NCI-H2081 treated with DMSO at 0.1 percent for 48 hours (cell line): ENCODE results near the gene C4B.
"Not testable (repeated sequence)": the region's sequence is repeated elsewhere in the genome, so short reads cannot be mapped to it uniquely, and the experiment has no call there.

Experiments
- DNase-seq: peaks from one replicate; lab custom pipeline; 2025; lab: John Stamatoyannopoulos, UW

Gene C4B

DNA sequence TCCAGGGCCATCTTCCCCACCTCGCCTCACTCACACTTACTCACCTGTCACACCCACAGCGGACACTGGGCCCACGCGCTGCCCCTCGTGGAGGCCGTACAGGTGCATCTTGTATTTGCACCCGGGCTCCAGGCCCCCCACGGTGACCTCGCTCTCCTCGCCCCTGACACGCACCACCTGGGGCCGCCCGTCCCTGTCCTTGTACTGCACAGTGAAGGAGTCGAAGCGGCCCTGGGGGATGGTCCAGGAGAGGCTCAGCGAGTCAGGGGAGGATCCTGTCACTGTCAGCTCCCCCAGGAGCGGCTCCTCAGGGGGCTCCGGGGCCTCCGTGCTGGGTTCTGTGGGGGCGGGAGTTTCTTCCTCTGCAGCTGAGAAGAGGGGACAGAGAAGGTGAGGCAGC is 38.0 kb downstream of the C4B start:
- DNase-seq, result not testable (repeated sequence)

GRCh38 chr6:32053314-32053713 is 38.7 kb downstream of the C4B start:
- DNase-seq, result not testable (repeated sequence)

GRCh38 chr6:32055756-32056155 is 41.2 kb downstream of the C4B start:
- not testable (repeated sequence) for DNase-seq

- no peak for DNase-seq
These were observed 41.7 kb downstream of the C4B start for GRCh38 chr6:32056254-32056653.

DNA sequence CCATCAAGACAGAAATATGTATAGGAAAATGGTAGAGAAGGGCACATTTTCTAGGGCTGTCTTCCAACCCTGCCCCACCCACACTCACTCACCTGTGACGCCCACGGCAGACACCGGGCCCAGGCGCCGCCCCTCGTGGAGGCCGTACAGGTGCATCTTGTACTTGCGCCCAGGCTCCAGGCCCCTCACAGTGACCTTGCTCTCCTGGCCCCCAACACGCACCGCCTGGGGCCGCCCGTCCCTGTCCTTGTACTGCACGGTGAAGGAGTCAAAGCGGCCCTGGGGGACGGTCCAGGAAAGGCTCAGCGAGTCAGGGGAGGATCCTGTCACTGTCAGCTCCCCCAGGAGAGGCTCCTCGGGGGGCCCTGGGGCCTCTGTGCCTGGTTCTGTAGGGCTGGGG is 43.4 kb downstream of the C4B start:
- no peak for DNase-seq

DNA sequence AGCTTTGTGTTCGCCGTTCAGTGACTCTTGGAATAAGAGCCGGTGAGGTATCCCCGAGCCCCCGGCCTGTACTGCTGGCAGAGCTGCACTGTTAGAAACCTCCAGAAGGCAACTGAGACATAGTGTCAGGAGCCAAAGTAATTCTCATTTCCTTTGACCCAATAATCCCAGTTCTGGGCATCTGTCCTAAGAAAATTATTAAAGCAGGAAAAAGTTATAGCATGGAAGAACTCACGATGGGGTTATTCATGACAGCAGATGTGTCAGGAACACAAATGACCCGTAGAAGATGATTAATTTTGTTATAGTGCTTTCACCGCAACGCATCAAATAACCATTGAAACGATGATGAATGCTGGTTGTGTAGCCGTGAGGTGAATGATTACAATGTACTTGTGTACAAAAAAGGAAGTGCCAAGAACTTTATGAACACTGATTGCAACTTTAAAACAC is 43.9 kb downstream of the C4B start:
- no peak for DNase-seq

DNA sequence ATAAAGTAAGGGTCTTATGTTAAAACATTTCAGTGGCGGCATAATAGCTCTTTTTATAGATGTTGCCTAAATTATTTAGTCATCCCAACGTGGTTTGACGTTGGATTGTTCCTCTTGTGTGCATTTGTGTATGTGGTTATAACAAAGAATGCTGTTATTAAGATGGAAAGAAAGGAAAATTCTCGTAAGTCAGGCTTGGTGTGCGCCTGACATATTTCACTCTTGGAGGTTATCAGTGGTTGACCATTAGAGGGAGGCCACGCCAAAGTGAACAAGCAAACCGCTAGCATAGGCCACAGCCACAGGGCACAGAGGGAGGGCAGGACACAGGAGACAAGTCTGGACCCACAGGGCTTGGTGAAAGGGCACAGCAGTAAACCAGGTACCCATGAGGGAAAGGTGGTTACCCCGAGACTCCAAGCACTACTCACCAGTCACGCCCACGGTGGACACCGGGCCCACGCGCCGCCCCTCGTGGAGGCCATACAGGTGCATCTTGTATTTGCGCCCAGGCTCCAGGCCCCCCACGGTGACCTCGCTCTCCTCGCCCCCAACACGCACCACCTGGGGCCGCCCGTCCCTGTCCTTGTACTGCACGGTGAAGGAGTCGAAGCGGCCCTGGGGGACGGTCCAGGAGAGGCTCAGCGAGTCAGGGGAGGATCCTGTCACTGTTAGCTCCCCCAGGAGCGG is 46.5 kb downstream of the C4B start:
- no peak for DNase-seq

- no peak for DNase-seq
These were observed 50.1 kb downstream of the C4B start for GRCh38 chr6:32064706-32065105.

- DNase-seq, result not testable (repeated sequence)
These were observed 52.9 kb downstream of the C4B start for GRCh38 chr6:32067521-32067920.

DNA sequence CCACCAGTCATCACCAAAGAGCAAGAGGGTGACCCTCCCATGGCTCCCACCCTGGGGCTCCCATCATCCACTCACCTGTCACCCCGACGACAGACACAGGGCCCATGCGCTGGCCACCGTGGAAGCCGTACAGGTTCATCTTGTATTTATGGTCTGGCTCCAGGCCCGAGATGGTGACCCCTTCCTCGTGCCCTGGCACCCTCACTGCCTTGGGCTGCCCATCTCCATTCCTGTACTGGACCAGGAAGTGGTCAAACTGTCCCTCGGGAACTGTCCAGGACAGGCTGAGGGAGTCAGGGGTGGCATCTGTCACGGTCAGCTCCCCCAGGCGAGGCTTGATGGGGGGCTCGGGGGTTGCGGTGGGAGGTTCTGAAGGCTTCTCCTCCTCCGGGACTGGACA is 53.7 kb downstream of the C4B start:
- not testable (repeated sequence) for DNase-seq

DNA sequence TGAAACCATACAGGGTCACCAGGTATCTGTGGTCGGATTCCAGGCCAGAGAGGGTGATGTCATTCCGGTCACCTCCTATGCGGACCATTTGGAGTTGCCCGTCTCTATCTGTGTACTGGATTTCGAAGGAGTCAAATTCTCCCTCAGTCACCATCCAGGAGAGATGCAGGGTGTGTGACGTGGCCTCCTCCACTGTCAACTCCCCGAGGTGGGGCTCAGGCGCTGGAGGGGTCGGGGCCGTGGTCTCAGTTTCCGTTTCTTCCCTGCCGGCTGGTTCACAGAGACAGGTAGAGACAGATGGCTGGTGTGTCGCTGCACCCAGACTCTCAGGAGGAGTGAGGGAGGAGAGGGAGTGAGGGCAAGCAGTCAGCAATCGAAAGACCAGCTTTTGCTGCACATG is 54.3 kb downstream of the C4B start:
- DNase-seq, result no peak

DNA sequence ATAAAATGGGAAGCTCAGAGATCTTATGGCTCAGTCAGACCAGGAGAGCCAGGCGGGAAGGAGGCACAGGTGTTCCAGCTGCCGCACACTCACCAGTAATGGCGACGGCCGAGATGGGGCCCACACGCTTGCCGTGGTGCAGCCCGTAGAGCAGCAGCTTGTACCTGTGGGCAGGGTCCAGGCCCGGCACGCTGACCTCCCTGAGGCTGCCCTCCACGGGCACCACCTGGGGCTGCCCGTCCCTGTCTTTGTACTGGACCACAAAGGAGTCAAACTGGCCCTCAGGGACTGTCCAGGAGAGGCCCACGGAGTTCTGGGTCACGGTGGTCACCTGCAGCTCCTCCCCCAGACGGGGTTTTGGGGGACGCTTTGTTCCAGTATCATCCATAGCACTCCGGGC is 54.9 kb downstream of the C4B start:
- no peak for DNase-seq

GRCh38 chr6:32069878-32070515 is 55.4 kb downstream of the C4B start:
- DNase-seq, result no peak

DNA sequence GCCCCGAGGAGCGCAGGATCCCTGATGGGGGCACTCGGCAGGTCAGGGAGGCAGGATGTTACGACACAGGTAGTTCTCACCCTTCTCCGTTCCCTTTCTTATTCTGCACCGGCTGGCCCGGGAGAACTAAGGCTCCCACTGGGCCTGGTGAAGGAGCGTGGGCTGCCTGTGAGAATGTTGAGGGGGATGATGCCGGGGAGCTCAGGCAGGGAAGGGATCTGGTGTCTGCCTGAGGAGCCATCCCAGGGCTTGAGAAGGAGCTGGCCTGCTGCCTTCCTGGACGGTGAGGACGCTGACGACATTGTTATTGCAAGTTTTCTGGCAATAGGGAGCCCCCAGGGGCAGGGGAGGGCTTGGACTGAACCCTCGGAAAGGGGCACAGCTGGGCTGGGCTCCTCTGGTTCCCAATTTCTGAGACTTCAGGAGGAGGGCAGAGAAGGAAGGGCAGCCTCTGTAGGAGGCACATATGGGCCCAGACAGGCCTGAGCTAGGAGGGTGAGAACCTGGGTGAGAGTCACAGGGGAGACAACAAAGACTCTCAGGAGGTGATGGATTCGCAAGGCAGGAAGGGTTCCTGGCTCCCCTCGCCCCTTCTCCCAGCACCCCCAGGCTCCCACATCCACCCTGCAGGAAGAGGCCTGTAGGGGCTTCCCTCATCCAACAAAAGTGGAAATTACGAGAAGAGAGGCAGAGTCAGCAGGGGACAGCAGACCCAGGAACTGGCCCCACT is 56.4 kb downstream of the C4B start:
- no peak for DNase-seq

DNA sequence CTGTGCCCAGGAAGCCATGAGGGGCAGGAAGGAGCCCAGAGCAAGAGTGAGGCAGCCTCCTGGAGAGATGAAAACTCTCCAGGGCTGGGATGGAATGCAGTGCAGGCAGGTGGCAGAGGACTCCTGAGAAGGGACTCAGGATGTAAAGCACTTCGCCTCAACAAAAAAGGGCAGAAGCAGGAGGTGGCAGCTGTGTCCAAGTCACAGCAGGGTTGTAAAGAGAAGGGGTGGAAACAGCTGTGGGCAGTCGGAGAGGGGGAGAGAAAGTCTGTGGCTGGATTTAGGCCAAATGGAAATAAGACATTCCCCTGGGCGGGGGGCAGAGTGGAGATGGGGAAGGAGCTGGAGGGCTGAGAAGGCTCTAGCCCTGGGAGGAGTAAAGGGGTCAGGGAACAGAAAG is 58.5 kb downstream of the C4B start:
- no peak for DNase-seq

DNA sequence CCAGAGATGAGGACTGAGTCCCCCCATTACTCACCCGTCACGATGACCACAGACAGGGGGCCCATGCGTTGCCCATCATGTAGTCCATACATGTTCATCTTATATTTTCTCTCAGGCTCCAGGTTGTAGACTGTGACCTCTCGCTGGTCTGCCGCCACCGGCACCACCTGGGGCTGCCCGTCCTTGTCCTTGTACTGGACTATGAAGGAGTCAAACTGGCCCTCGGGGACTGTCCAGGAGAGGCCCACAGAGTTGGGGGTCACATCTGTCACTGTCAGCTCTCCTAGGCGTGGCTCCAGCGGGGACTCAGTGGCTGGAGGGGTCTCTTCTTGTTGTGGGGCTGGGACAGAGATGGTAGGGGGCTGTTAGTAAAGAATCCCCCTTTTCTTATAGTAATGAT is 59.0 kb downstream of the C4B start:
- no peak for DNase-seq

DNA sequence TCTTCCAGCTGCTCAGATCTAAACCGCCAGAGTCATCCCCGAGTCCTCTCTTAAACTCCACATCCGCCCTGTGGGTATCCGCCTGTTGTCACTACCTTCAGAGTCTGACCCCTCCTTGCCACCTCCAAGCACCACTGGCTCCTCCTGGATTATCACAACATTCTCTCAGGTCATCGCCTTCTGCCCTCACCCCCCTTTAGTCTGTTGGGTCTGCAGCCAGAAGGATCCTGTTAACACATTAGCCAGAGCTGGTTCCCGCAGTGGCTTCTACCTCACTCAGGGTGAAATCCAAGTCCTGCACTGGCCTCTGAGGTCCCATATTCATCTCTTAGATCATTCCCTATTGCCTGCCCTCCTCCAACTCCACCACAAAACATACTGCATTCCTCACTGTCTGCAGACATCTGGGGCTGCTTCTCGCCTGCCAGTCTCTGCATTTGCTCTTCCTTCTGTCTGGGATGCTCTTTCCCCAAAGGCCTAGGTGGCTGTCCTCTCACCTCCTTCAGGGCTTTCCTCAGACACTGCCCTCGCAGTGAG is 60.5 kb downstream of the C4B start:
- DNase-seq, result no peak

GRCh38 chr6:32075781-32076180 is 61.2 kb downstream of the C4B start:
- no peak for DNase-seq

- no peak for DNase-seq
These were observed 61.8 kb downstream of the C4B start for GRCh38 chr6:32076321-32076809.

GRCh38 chr6:32079566-32080290 is 65.1 kb downstream of the C4B start:
- no peak for DNase-seq

DNA sequence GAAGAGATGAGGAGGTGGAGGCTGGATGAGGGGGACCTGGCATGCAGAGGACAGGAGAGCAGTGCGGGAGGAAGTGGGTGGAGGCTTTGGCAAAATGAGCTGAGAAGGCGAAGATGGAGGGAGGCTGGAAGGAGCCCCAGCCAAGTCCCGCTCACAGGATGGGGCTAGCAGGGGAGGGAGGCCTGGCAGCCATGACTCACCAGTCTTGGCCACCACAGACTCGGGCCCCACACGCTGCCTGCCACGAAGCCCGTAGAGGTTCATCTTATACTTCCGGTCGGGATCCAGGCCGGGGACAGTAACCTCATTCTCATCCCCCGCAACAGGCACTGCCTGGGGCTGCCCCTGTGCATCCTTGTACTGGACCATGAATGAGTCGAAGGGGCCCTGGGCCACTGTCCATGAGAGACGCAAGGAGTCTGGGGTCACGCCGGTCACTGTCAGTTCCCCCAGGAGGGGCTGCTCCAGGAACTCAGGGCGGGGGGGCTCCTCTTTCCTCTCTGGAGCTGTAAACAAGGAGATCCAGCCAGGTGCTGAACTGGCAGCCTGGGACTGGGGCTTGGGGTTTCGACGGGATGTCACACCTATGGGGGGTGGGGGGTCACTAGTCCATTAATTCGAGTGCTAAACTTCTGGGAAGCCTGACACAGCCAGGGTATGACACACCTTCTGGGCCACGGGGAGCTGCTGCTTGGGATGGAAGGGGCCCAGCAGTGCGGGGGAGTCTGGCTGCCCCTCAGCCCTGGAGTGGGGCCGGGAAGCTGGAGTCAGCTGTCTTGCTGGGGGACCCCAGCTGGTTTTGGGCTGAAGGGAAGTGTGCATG is 66.8 kb downstream of the C4B start:
- no peak for DNase-seq
